ENCODE results near the gene SPRED2. TPM values are rescaled to one million over a fixed set of nuclear protein-coding genes. Genes with fewer than 3 reads are reported as not detected.

Gene SPRED2
- total RNA-seq, 1 donor from 2014 or later = 56.9 TPM

- Histone ChIP-seq H3K4me3 (no peak overlapping the region), H3K4me1 (peaks cover 36% of the 10 kb centered on the region), H3K9me3 (no peaks in the 10 kb centered on the region), H3K36me3 (no peaks in the 10 kb centered on the region), H3K27ac (no peak overlapping the region), H3K27me3 (no peaks in the 10 kb centered on the region)
- TF ChIP-seq CTCF (IDR thresholded peaks at IDR 0.05) = no peak
- no peak for DNase-seq
- intact Hi-C loops (cut with DNase I) = no loop called here
- no peak for ATAC-seq
Measured at GRCh38 chr2:65388596-65389390, 43.6 kb downstream of the SPRED2 start.

- Histone ChIP-seq H3K27ac (no peak overlapping the region), H3K4me3 (no peak overlapping the region), H3K9me3 (no peaks in the 10 kb centered on the region), H3K27me3 (no peaks in the 10 kb centered on the region), H3K36me3 (no peaks in the 10 kb centered on the region), H3K4me1 (peaks cover 43% of the 10 kb centered on the region)
- no peak for TF ChIP-seq CTCF (IDR thresholded peaks at IDR 0.05)
- ATAC-seq = no peak
- DNase-seq = no peak
- intact Hi-C loops (cut with DNase I) = no loop called here
Measured at GRCh38 chr2:65388051-65388531, 44.3 kb downstream of the SPRED2 start.

- no peak for ATAC-seq
- H3K4me1 ChIP-seq = peaks cover 54% of the 10 kb centered on the region
Measured at GRCh38 chr2:65386989-65387388, 45.4 kb downstream of the SPRED2 start.

GRCh38 chr2:65386344-65386743, 46.1 kb downstream of the SPRED2 start:
- DNase-seq (no peak), ATAC-seq (no peak)
- Histone ChIP-seq H3K4me3 (no peak overlapping the region), H3K27me3 (no peaks in the 10 kb centered on the region), H3K36me3 (no peaks in the 10 kb centered on the region), H3K9me3 (no peaks in the 10 kb centered on the region), H3K4me1 (peaks cover 61% of the 10 kb centered on the region), H3K27ac (no peak overlapping the region)
- intact Hi-C loops (cut with DNase I) = no loop called here
- no peak for TF ChIP-seq CTCF (IDR thresholded peaks at IDR 0.05)

More at GRCh38 chr2:65386989-65387388, 45.4 kb downstream of the SPRED2 start:
- no peak overlapping the region for H3K27ac ChIP-seq
- intact Hi-C loops (cut with DNase I) = no loop called here
- H3K27me3 ChIP-seq = no peaks in the 10 kb centered on the region
- no peak overlapping the region for H3K4me3 ChIP-seq
- no peaks in the 10 kb centered on the region for H3K9me3 ChIP-seq
- no peaks in the 10 kb centered on the region for H3K36me3 ChIP-seq
- no peak for TF ChIP-seq CTCF (IDR thresholded peaks at IDR 0.05)
- no peak for DNase-seq

GRCh38 chr2:65383541-65384488, 48.6 kb downstream of the SPRED2 start:
- no peak for DNase-seq
- intact Hi-C loops (cut with DNase I) = no loop called here
- no peaks in the 10 kb centered on the region for H3K36me3 ChIP-seq
- no peaks in the 10 kb centered on the region for H3K9me3 ChIP-seq
- H3K27ac ChIP-seq = peak overlapping the region; percentile 77
- no peaks in the 10 kb centered on the region for H3K27me3 ChIP-seq
- no peak for ATAC-seq
- H3K4me3 ChIP-seq = no peak overlapping the region
- H3K4me1 ChIP-seq = peaks cover 57% of the 10 kb centered on the region
- TF ChIP-seq CTCF (IDR thresholded peaks at IDR 0.05) = no peak

Data from upper lobe of right lung (tissue), 1 donor.